Peyer's patch (tissue), 4 donors: Measurements from ENCODE around the gene AP3S1.

ENCODE experiments used
- POLR2A ChIP-seq, 2 donors: fragments of 450-650 bp; IDR thresholded peaks; one replicate each; pipeline ENCODE4 v1.5.1; 2017; ENCODE audit warnings: antibody characterized with exemption in 2 of 2, mild to moderate bottlenecking in 2 of 2, moderate library complexity in 2 of 2
- TF ChIP-seq, protein P1 (sequence below), 6 experiments: fragments of 450-650 bp in 4 of 6; fragments of 200-600 bp in 2 of 6; sonication (generic) in 1 of 6; IDR thresholded peaks; one replicate each; pipeline ENCODE4 v1.5.1; 2017 to 2019; ENCODE audit warnings: antibody characterized with exemption in 6 of 6, mild to moderate bottlenecking in 3 of 6, moderate library complexity in 1 of 6

DNA sequence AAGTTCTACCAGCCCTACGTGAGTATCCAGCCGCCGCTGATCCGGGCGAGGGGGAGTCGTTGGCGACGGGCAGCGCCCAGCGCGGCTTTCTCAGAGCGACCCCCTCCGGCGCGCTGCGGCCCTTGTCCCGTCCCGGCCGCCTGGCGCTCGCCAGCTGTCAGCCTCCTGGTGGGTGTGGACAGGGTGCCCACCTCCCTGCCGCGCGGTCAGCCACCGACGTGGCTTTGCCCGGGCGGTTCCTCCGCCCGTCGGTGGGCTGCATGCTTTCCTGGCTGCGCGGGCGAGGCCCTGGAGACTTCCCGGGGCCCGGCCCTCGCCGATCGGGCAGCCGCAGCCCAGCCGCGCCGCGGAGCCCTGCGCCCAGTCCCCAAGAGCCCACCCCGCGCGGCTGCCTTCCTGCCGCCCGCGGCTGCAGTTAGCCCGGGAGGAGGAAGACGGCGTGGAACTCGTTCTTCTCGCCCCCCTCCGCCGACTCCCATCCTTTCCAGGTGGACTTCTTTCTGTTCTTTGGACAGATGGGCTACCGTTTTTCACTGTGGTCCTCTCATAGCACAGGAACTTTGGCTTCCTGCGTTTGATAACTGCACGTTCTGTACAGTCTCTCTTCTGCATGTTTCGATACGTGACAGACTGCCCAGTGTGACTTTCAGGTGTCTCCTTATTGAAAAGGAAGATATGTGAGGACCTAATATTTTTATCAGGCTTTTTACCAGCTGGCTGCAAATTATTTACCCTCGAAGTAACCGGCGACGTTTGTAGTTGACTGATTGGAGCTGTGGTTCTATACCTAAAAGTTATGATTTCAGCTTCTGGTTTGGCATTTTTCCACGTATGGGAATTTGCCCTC, 577 bp downstream of the AP3S1 start:
- TF ChIP-seq POLR2A (IDR thresholded peaks at IDR 0.05): no peak
- TF ChIP-seq, protein P1, sequence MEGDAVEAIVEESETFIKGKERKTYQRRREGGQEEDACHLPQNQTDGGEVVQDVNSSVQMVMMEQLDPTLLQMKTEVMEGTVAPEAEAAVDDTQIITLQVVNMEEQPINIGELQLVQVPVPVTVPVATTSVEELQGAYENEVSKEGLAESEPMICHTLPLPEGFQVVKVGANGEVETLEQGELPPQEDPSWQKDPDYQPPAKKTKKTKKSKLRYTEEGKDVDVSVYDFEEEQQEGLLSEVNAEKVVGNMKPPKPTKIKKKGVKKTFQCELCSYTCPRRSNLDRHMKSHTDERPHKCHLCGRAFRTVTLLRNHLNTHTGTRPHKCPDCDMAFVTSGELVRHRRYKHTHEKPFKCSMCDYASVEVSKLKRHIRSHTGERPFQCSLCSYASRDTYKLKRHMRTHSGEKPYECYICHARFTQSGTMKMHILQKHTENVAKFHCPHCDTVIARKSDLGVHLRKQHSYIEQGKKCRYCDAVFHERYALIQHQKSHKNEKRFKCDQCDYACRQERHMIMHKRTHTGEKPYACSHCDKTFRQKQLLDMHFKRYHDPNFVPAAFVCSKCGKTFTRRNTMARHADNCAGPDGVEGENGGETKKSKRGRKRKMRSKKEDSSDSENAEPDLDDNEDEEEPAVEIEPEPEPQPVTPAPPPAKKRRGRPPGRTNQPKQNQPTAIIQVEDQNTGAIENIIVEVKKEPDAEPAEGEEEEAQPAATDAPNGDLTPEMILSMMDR (IDR thresholded peaks at IDR 0.05): no peak
